Hindlimb muscle (tissue), 1 donor: ENCODE measurements around the gene PROX2. TPM values are rescaled to one million over a fixed set of nuclear protein-coding genes. Genes with fewer than 3 reads are reported as not detected.

Source experiments
- DNase-seq: peaks from one replicate; pipeline ENCODE4 v3.0.0-alpha.2; 2013
- polyA plus RNA-seq: library from polyadenylated mRNA; unstranded; fragments of 120-200 nt; gene quantifications from one replicate; pipeline ENCODE4 v1.2.1, GENCODE V29; 2013; ENCODE audit not compliant: insufficient read length

Gene PROX2
- polyA plus RNA-seq, 1 donor = 0.71 TPM

GRCh38 chr14:74841230-74842207 lies 34.4 kb downstream of the PROX2 start:
- no peak for DNase-seq

GRCh38 chr14:74840603-74841030 lies 35.3 kb downstream of the PROX2 start:
- no peak for DNase-seq

GRCh38 chr14:74838166-74838565 lies 37.8 kb downstream of the PROX2 start:
- DNase-seq = no peak

GRCh38 chr14:74836251-74836960 lies 39.5 kb downstream of the PROX2 start:
- DNase-seq = no peak

GRCh38 chr14:74835645-74836250 lies 40.2 kb downstream of the PROX2 start:
- no peak for DNase-seq

- DNase-seq = no peak
Measured at GRCh38 chr14:74834692-74835392, 41.1 kb downstream of the PROX2 start.

- no peak for DNase-seq
Measured at GRCh38 chr14:74832849-74833248, 43.1 kb downstream of the PROX2 start.

GRCh38 chr14:74829251-74829650 lies 46.7 kb downstream of the PROX2 start:
- DNase-seq = no peak

GRCh38 chr14:74826574-74826973 lies 49.4 kb downstream of the PROX2 start:
- no peak for DNase-seq

Other genes with a start within 250 kb of the PROX2 start
- gene AREL1, start 163.1 kb downstream of the PROX2 start, polyA plus RNA-seq = 18.1 TPM
- 37.9 TPM for gene FCF1, start 163.0 kb downstream of the PROX2 start, polyA plus RNA-seq
- gene YLPM1, start 112.8 kb downstream of the PROX2 start, polyA plus RNA-seq = 51.9 TPM
- 75.8 TPM for gene DLST, start 5.8 kb upstream of the PROX2 start, polyA plus RNA-seq
- 14.3 TPM for gene RPS6KL1, start 47.1 kb upstream of the PROX2 start, polyA plus RNA-seq
- 51.0 TPM for gene PGF, start 79.5 kb upstream of the PROX2 start, polyA plus RNA-seq
- gene EIF2B2, start 126.8 kb upstream of the PROX2 start, polyA plus RNA-seq = 56.4 TPM
- gene MLH3, start 175.3 kb upstream of the PROX2 start, polyA plus RNA-seq = 21.3 TPM
- 16.4 TPM for gene ACYP1, start 187.9 kb upstream of the PROX2 start, polyA plus RNA-seq
- 2.0 TPM for gene ZC2HC1C, start 193.5 kb upstream of the PROX2 start, polyA plus RNA-seq